Transverse colon (tissue), 4 donors: ENCODE data around the gene RINL.

ENCODE experiments used
- EP300 ChIP-seq: sonication (generic); formaldehyde crosslinking; IDR thresholded peaks from one replicate; pipeline ENCODE4 v1.6.1; 2017; ENCODE audit warnings: antibody characterized with exemption, low read depth
- POLR2A ChIP-seq: fragments of 450-650 bp; IDR thresholded peaks from one replicate; pipeline ENCODE4 v1.6.1; 2016; ENCODE audit warnings: antibody characterized with exemption, mild to moderate bottlenecking, moderate library complexity
- POLR2AphosphoS5 ChIP-seq, 3 donors: sonication (generic); formaldehyde crosslinking; IDR thresholded peaks; one replicate each; pipeline ENCODE4 v1.6.1; 2016; ENCODE audit warnings: antibody characterized with exemption in 3 of 3
- TF ChIP-seq, protein P1 (sequence below), 5 experiments: fragments of 200-600 bp in 3 of 5; fragments of 450-650 bp in 2 of 5; sonication (generic) in 3 of 5; IDR thresholded peaks; 1 replicate in 2 of 5; 2 replicates in 3 of 5; pipeline ENCODE4 v1.5.1; 2016 to 2017; ENCODE audit warnings: antibody characterized with exemption in 5 of 5, inconsistent platforms in 3 of 5, mild to moderate bottlenecking in 2 of 5, moderate library complexity in 1 of 5

DNA sequence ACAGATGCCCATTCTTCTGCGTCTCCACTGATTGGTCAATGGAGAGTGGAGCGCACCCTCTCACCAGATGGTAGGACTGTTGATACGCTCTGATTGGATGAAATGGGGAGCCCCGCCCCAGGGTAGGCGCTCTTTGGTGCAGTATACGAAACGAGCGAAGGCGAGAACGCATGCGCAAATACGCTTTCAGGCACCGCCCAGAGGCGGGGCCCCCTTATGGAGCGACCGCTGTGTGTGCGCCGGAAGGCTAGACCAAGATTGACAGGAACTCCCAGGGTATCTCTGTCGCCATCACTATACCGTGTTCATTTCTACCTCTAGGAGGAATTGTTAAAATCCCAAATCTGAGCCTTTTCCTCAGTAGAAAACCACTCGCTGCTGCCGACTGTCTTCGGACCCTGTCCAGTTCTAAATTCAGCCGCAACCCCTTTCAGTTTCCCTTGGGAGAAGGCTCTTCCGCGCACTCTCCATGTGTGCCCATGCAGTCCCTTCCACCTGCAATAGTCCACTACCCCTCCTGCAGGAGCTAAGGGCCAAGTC, 27.6 kb downstream of the RINL start:
- no peak for TF ChIP-seq EP300
- TF ChIP-seq, protein P1, sequence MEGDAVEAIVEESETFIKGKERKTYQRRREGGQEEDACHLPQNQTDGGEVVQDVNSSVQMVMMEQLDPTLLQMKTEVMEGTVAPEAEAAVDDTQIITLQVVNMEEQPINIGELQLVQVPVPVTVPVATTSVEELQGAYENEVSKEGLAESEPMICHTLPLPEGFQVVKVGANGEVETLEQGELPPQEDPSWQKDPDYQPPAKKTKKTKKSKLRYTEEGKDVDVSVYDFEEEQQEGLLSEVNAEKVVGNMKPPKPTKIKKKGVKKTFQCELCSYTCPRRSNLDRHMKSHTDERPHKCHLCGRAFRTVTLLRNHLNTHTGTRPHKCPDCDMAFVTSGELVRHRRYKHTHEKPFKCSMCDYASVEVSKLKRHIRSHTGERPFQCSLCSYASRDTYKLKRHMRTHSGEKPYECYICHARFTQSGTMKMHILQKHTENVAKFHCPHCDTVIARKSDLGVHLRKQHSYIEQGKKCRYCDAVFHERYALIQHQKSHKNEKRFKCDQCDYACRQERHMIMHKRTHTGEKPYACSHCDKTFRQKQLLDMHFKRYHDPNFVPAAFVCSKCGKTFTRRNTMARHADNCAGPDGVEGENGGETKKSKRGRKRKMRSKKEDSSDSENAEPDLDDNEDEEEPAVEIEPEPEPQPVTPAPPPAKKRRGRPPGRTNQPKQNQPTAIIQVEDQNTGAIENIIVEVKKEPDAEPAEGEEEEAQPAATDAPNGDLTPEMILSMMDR (IDR thresholded peaks at IDR 0.05): peak in 4 of 5 experiments; percentile 23 to 77 (median 50)
- peak; percentile 97 for TF ChIP-seq POLR2A
- peak; percentile 97 to 98 (median 98) for TF ChIP-seq POLR2AphosphoS5 (IDR thresholded peaks at IDR 0.05)
